HG03108 (cell line): ENCODE data around the gene CAMKMT.

Experiments used
- ATAC-seq: cut with Tn5 transposase; IDR thresholded peaks from one replicate; pipeline ENCODE4 v1.9.1; 2021; ENCODE audit warnings: moderate library complexity; ENCODE audit not compliant: unreplicated experiment

CAMKMT gene

DNA sequence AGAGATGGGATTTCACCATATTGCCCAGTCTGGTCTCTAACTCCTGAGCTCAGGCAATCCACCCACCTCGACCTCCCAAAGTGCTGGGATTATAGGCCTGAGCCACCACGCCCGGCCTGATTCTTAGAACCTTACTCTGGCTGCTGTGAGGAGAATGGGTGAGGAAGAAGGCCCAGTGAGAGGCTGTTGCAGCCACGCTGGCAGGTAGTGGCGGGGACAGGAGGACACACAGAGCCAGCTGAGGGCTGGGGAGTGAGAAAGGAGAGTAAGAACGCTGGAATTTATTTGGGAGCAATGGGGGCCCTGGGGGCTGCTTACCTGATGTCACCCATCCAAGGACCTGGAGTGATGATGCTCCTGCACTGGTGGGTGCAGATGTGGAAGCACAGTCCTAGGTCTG lies 425.9 kb downstream of the CAMKMT start:
- no peak for ATAC-seq

DNA sequence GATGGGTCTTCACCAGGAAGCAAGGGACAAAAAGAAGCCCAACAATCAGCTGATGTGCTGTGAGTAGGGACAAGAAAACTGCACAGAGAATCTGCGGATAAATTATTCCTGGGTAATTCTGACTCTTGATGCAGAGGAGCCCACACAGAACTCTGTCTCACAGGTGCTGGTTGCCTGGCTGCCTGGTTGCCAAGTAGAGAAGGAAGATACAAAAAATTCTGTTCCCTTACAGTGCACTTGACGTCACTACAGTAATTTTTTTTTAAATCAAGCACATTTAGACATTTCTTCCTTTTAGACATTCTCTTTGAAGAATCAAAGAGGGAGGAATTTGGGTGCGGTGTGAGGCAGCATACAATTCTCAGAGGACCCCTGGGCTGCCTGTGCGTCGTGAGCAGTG lies 427.7 kb downstream of the CAMKMT start:
- no peak for ATAC-seq

DNA sequence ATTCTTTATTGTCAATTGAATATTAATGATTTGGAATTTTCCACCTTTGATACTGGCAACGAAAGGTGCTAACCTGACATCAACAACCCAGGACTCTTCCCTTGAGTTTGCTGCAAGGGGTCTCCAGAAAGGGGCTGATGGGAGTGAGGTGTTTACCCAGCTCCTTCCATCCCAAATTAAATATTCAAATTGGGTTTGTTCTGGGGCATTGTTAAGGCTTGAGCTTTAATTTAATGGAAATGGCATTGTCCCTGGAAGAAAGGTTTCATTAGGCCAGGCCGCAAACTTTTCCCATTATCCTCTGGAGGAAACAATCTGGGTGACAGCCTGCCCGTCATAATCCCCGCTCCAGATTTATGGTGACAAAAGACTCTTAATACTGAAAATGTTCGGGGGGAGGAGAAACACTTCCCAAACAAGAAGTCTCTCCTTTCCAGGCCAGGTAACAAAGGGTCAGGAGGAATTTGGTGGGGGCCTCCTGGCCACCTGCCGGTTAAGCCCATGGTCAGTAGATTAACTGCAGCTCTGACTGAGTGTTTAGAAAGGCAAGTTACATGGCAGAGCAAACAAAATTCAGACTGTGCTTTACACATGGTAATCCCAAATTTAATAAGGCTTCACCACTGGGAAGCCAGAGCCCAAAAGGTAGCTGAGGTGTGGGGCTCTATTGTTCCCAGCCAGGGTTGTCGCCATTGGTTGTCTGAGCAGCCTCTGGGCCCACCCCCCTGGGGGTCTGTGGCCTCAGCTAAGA lies 428.4 kb downstream of the CAMKMT start:
- no peak for ATAC-seq

DNA sequence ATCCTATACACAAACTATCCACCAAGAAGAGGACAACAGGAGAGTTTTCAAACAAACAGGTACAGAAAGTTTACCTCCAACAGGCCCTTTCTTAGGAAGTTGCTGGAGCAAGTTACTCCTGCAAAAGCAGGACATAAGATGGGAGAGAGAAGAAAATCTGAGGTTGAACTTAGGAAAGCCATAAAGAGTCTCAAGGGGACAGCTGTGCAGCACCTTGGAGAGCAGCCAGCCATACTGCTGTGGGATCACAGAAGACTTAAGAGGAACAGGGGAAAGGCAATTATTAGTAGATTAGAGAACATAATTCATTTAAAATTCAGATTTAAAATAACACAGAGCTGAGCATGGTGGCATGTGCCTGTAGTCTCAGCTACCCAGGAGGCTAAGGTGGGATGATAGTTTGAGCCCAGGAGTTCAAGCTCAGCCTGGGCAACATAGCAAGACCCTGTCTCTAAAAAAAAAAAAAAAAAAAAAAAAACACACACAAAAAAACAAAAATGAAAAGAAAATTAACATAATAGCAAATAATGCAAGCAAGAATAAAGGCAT lies 431.6 kb downstream of the CAMKMT start:
- ATAC-seq, result no peak

DNA sequence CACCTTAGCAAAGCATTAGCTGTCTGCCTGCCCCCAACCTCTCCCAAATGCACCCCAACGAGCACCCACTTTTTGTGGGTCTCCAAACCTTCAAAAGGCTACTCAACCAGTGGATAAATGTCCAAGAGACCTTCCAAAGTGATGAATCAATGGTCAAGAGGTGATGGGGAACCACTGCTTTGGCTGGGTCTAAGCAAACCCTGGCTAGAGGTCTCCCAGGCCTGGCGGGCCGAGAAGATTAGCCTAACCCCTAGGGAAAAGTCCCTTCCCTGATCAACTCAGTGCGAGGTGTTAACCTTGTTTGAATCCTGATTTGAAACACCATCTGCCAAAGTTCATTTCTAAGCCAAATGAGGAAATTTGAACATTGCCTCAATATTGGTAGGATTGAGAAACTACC lies 435.0 kb downstream of the CAMKMT start:
- no peak for ATAC-seq

DNA sequence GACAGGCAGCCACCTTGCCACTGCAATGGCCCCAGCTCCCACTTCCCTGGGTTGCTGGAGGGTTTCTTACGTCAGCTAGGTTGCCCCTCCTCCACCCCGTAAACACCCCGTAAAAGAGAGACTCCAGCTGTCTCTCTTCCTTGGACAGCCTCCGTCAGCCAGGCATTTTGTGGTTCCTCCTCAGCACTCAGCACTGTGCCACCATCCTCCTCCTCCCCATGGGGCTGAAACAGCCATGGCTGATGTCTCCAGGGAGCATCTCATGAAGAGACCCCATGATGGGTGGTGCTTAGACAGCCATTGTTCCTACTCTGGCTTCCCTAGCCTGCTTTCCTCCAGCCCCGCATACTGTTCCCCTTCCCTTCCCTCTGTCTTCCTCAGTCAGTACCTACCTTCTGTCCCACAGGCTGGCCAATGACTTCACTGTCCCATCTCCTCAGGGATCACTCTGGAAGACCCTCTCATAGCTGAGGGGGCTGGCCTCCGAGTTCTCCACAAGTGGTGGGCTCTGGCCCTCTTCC lies 436.5 kb downstream of the CAMKMT start:
- ATAC-seq, result no peak

DNA sequence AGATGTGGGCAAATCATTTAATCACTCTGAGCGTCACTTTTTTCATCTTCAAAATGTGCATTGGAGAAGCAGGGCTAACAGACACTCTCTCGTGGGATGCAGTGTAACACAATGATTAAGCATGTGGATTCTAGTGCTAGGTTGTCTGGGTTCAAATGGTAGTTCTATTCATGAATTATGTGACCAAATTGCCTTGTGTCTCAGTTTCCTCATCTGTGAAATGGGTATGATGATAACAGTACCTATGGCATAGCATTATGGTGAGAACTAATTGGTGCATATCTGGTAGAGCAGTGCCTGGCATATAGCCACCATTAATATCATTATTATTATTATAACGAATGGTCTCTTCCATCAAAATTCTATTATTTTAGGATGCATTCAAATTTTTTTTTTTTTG lies 437.4 kb downstream of the CAMKMT start:
- ATAC-seq, result no peak

DNA sequence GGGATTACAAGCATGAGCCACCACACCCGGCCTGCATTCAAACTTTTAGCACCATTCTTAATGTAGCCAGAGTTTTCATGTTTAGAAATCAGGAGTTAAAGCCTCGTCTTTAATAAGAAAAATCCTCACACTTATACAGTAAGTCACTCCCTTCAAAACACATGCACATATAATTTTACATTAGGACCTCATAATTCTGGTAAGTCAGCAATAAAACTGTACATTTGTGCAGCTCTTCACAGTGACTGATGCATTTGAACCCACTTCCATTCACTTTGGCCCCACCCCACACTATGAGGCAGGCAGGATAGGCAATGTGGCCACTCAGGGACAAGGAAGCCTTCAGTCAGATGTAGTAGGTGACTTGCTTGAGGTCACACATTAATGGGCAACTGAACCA lies 438.0 kb downstream of the CAMKMT start:
- ATAC-seq, result no peak

DNA sequence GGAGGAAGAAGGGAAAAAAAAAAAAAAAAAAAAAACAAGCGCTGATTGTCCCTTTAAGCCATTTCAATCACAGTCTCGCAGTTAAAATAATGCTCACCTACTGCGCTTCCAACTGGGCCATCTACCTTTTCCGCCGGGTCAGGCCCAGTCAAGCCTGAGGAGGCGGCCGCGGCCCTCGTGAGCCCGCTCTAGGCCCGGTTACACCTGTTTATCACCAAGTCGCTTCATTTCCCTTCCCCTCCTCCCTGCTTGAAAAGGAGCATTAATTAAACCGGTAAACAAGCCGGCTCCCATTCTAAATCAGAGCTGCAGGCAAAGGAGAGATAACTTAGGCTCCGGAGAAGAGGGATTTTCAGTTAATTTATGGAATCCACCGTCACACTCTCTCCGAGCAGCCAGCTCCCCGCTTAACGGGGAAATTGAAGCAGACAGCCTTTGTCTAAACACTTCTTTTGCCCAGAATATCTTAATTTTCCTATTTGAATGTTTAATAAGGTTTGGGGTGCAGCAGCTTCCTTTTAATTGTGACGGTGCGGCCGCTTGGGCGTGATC lies 439.6 kb downstream of the CAMKMT start:
- ATAC-seq, result no peak

DNA sequence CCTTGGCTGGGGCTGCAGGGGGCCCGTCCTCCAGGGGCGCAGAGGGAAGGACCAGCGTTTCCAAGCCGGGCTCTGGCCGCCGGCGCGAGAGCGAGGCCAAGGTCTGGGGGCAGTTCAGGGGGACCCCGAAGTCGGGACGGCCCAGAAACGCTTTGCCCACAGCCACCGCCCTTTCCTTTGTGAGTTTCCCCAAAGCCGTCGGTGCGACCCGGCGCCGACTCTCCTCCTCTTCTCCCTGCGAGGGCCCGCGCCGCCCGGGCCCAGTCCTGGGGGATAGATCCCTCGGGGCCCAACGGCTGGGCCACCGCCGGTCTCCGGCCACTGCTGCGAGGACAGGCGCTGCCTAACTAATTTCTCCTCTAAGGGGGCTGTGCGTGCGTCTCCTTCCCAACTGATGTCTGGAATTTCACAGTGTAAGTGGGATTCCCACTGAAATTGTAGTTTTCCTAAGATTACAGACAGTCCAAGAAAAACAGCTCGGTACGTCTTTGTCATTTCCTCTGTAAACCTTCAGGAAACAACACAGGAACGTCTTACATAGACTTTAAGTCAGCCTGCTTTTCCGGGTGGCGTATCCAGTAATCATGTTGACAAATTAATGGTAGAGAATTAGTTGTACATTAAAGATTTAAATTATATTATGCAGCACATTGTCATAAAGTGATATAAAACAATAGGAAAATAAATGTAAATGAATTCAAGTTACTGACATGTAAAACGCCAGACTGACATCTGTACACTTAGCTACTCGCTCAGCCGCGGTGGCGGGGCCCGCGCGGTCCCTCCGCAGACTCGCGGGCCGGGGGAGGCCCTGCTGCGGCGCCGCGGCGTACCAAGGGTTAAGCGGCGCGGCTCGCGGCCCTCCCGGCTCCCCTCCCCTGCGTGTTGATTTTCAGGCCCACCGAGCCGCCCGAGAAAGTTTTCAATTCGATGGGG lies 440.4 kb downstream of the CAMKMT start:
- no peak for ATAC-seq

DNA sequence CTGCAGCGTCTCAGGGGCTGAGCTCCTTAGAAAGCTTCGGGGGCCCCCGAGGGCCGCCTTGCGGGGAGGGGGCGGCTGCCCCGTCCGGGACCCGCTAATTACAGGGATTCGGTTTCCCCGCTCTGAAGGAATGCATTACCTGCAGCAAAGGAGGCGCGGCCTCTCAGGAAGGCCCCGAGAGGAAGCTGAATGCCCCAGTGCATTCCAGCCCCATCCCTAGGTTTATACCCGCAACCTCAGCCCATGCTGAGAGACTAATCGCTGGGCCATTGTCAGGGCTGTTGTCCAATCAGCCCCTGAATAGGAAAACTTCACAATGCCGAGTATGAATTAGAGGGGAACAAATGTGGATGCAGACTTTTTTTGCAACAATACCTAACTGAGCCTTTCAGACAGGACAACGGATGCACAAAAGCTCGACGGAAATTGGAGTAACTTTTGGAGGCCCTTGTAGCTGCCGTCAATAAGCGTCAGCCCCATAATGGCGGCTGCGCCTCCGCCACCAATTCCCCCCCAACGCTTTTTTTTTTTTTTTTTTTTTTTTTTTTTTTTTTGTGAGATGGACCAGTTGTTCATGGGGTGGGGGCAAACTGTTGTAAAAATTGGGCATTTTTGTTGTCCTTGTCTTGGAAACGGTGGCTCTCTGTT lies 441.2 kb downstream of the CAMKMT start:
- no peak for ATAC-seq

DNA sequence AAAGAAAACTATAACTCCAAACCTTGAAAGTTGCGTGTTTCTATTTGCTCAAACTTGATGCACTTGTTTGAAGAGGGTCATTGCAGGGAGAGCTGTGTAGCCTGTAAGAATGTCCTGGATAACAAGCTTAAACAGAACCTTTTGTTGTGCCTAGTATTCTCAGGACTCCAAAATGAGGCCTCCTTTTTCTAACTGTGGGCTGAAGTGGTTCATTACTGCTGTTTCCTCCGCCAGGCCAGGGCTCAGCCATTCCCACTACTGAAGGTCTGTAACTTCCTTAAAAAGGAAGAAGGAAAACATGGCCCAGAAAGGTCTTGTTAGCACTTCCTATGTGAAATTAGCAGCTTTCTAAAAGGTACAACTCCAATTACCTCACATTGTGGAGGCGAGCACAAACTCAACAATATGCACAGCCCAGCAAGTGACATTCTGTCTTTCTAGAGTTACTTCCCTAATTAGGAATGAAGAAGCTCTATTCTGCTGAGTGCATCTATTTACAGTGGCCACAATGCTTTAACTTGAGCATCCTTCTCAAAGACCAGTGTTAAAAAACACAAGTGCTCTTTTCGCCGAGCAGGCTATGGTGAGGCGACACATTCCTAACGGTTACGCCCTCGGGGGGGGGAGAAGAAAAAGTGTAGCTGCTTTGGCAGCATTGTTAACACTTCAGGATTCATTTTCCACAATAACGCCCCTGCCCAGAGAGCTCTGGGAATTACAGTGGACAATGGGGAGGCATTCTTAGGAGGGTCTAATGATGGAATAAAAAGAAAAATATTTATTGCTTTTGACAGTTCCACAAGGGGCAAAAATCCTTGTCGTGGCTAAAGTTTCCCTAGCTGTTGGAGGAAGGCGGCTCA lies 442.9 kb downstream of the CAMKMT start:
- no peak for ATAC-seq

DNA sequence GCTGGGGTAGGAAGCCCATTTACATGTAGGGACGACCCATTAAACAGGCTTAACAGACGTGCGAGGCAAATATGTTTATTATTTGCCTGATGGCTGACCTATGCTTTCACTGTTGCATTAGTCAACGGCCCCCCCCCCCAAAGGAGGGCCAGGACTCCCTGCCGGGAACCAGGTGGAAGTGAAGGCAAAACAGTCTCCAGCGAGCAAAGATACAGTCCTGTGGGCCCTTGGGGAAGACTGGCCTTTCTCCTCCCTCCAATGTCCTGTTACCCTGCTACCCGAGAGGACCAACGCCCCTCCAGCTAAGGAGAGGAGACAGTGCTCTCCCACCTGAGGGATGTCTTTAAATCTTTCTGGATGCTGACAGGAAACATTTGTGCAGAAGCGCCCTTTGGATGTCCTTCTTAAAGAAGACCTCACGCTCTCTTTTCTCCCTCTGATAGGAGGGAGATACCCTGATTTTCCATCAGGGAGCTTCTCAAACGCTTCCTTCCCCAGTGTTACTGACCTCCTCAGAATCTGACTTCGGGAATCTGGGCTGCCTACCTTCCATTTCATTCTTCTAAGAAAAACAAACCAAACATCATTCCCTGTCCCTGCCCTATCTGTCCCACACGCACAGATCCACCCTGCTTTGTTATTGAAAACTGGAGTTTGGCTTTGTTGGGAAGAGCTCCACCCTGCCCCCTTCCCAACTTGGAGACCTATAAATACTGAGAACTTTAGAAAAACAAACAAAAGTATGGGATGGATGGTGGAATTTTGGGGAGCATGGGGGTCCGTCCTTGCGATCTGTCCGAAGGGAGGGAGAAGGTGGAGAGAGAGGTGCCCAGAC lies 443.9 kb downstream of the CAMKMT start:
- no peak for ATAC-seq

DNA sequence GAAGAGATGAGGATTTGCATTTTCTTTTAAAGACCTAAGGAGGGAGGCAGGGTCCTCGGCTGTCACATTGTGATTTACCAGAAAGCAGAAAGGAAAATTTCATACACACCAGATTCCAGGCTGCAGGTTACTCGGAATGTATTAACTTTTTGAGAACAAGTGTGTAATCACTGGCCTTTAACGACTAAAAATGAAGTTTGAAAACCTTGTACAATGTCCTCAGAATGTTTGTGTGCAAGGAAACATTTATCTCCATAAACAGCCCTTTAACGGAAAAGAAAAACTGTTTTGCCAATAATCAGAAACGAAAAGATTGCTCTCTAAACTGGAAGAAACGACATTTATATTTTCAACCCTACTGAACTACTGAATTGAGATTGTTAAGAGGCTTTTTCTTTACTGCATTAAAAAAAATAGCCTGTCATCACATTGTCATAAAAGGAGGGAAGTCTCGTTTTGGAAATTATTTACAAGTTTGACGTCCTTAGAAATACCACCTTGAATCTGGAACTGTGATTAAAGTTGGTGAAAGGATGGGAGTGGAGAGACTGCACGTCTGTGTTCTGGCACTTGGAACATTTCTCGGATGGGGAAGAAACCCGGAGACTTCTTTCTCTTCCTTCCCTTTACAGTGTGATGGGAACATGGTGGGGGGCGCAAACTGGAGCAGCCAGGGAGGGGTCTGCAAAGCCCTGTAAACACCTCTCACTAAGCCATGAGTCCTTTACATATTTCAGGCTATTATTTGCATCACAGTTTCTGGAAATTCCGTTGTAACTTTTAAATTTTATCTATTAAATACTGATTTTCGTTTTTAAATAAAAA lies 445.7 kb downstream of the CAMKMT start:
- ATAC-seq, result no peak

DNA sequence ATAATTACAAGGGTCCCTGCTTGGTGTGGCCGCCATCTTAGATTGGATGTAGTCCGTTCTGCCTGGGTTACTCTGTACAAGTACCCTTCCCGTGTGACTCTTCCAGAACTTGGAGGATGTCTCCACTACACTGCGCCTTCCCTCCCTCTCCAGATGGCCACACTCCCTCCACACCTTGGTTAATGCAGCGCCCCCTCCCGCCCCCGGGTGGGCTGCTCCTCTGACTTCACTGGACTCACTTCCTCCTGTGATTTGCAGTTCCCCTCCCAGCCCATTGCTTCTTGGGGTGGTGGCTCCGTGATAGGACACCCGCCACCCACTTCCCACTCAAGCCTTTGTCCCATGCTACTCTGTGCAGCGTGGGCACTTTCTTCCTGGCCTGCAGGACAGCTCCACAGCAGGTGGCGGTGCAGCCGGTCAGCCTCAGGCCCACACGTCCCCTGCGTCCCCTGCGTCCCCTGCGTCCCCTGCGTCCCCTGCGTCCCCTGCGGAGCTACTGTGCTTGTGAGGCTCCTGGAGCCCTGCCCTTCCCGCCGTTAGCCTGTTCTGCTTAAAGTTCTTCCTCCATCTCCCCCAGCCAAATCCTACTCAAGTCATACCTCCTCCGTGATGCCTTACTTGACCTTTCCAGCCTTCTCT lies 449.3 kb downstream of the CAMKMT start:
- ATAC-seq, result no peak

DNA sequence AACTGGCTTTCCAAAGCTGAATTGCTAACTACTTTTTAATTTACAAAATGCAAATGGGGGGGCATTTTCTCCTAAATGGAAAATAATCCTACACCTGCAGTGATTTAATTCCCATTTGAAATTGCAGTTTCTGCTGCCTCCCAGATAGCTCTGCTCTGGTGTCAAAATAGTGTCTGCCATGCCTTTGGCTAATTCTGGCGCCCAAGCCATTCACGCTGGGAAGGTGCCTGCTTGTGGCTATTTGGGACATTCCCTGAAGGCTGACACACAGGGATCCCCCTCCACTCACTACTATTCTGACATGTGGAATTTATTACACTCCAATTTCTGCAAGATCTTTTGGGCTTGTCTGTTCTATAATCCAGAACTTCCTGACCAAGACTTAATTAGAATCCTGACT lies 451.4 kb downstream of the CAMKMT start:
- no peak for ATAC-seq

DNA sequence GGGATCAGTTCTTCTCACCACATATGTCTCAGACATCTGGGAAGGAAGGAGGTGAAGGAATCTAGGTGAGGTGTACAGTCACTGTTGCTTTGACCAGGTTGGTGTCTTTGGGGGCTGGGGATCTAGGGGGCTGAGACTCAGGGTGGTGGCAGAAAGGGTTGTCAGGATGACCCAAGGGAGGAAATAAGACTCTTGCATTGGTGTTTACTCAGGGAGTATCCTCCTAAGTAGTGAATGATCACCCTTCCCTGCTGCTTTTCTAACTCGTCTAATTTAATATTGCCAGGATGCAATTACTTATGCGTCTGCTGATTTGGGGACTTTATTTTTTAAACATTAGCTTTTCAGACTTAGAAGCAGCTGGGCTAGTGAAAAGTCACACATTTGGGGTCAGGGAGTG lies 451.9 kb downstream of the CAMKMT start:
- ATAC-seq, result no peak

DNA sequence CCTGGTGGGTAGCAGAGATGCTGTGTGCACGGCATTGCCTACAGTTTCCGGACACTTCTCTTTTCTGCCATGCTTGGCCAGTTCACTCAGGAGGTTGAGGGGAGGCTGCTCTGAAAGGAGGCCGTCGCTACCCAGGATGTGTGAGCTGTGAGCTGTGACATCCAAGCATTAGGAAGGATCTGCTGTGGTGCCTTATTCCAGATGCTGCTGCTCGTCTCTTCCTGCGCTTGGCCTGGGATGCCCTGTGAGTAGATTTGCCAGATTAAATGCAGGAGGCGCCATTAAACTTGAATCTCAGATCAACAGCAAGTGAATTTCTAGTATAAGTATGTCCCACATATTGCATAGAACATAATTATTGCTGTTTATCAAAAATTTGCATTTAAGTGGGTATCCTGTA lies 455.5 kb downstream of the CAMKMT start:
- ATAC-seq, result no peak
